Liver (tissue), 9 donors: ENCODE data around the gene SLC24A3. TPM values are rescaled to one million over a fixed set of nuclear protein-coding genes. Genes with fewer than 3 reads are reported as not detected.
A peak's percentile ranks its signal among the peaks of the same experiment; 100 is the strongest.

Experiments used
- DNase-seq: peaks from one replicate; pipeline ENCODE4 v3.0.0-alpha.2; 2017; ENCODE audit warnings: low spot score
- H3K27ac ChIP-seq, 2 donors: one replicate each; pipeline ENCODE4 v1.7.0; 2013; ENCODE audit warnings: inconsistent platforms in 2 of 2, low read length in 2 of 2, control low read depth in 1 of 2, low read depth in 1 of 2, mild to moderate bottlenecking in 1 of 2
- H3K27me3 ChIP-seq, 4 donors: one replicate each; pipeline versions ENCODE4 v1.6.1 to v1.7.0; 2013; ENCODE audit warnings: low read length in 3 of 4, inconsistent platforms in 1 of 4, mild to moderate bottlenecking in 1 of 4, moderate library complexity in 1 of 4; ENCODE audit not compliant: control insufficient read depth in 4 of 4, insufficient read depth in 4 of 4
- H3K36me3 ChIP-seq, 4 donors: one replicate each; pipeline versions ENCODE4 v1.6.1 to v1.7.0; 2013; ENCODE audit warnings: low read length in 3 of 4, mild to moderate bottlenecking in 3 of 4, low read depth in 1 of 4, moderate library complexity in 1 of 4; ENCODE audit not compliant: control insufficient read depth in 4 of 4, insufficient read depth in 3 of 4
- H3K4me1 ChIP-seq, 4 donors: one replicate each; pipeline versions ENCODE4 v1.6.1 to v1.7.0; 2013; ENCODE audit warnings: low read length in 3 of 4, mild to moderate bottlenecking in 3 of 4, moderate library complexity in 1 of 4; ENCODE audit not compliant: control insufficient read depth in 4 of 4, insufficient read depth in 4 of 4
- H3K4me3 ChIP-seq, 3 donors: one replicate each; pipeline versions ENCODE4 v1.6.1 to v1.7.0; 2013; ENCODE audit warnings: low read length in 3 of 3, control low read depth in 1 of 3, low read depth in 1 of 3, mild to moderate bottlenecking in 1 of 3
- H3K9ac ChIP-seq, 2 donors: one replicate each; pipeline ENCODE4 v1.7.0; 2013; ENCODE audit warnings: low read length in 2 of 2, mild to moderate bottlenecking in 2 of 2, moderate library complexity in 2 of 2, control low read depth in 1 of 2, low read depth in 1 of 2
- H3K9me3 ChIP-seq, 4 donors: one replicate each; pipeline versions ENCODE4 v1.6.1 to v1.7.0; 2013; ENCODE audit warnings: low read length in 3 of 4; ENCODE audit not compliant: control insufficient read depth in 4 of 4
- ATF3 ChIP-seq: IDR thresholded peaks from 2 replicates; pipeline ENCODE4 v1.6.1; 2016; ENCODE audit warnings: antibody characterized with exemption
- CTCF ChIP-seq: fragments of 150-350 bp; IDR thresholded peaks from 2 replicates; pipeline ENCODE4 v1.5.1; 2017; ENCODE audit warnings: improper control_type of control experiment, low read depth, low read length; ENCODE audit not compliant: missing input control
- EGR1 ChIP-seq, 2 donors: IDR thresholded peaks; 2 replicates each; pipeline ENCODE4 v1.6.1; 2016 to 2018; ENCODE audit warnings: antibody characterized with exemption in 2 of 2, low read depth in 2 of 2
- FOXA1 ChIP-seq: IDR thresholded peaks from 2 replicates; pipeline ENCODE4 v1.6.1; 2016; ENCODE audit warnings: antibody characterized with exemption
- FOXA2 ChIP-seq: IDR thresholded peaks from 2 replicates; pipeline ENCODE4 v1.6.1; 2016; ENCODE audit warnings: antibody characterized with exemption
- GABPA ChIP-seq, 2 donors: IDR thresholded peaks in 1 of 2; conservative IDR thresholded peaks in 1 of 2; 2 replicates each; pipeline ENCODE4 v1.6.1; 2016; ENCODE audit warnings: antibody characterized with exemption in 2 of 2, mild to moderate bottlenecking in 1 of 2, moderate library complexity in 1 of 2
- HNF4A ChIP-seq, 2 donors: conservative IDR thresholded peaks; 2 replicates each; pipeline ENCODE4 v1.6.1; 2016; ENCODE audit warnings: antibody characterized with exemption in 2 of 2, mild to moderate bottlenecking in 2 of 2
- HNF4G ChIP-seq: IDR thresholded peaks from 2 replicates; pipeline ENCODE4 v1.6.1; 2016; ENCODE audit warnings: antibody characterized with exemption
- JUND ChIP-seq, 2 donors: IDR thresholded peaks; 2 replicates each; pipeline ENCODE4 v1.6.1; 2016; ENCODE audit warnings: antibody characterized with exemption in 2 of 2
- NR2F2 ChIP-seq: IDR thresholded peaks from 2 replicates; pipeline ENCODE4 v1.6.1; 2016; ENCODE audit warnings: antibody characterized with exemption
- RAD21 ChIP-seq, 2 donors: IDR thresholded peaks; 2 replicates each; pipeline ENCODE4 v1.6.1; 2016; ENCODE audit warnings: antibody characterized with exemption in 2 of 2, mild to moderate bottlenecking in 2 of 2
- REST ChIP-seq: IDR thresholded peaks from 2 replicates; pipeline ENCODE4 v1.6.1; 2016; ENCODE audit warnings: antibody characterized with exemption, mild to moderate bottlenecking
- RXRA ChIP-seq, 2 donors: IDR thresholded peaks; 2 replicates each; pipeline ENCODE4 v1.6.1; 2017 to 2018; ENCODE audit warnings: antibody characterized with exemption in 2 of 2, mild to moderate bottlenecking in 1 of 2
- SP1 ChIP-seq: IDR thresholded peaks from 2 replicates; pipeline ENCODE4 v1.6.1; 2018; ENCODE audit warnings: antibody characterized with exemption, mild to moderate bottlenecking
- TAF1 ChIP-seq: conservative IDR thresholded peaks from 2 replicates; pipeline ENCODE4 v1.6.1; 2016; ENCODE audit warnings: antibody characterized with exemption, mild to moderate bottlenecking
- YY1 ChIP-seq: IDR thresholded peaks from 2 replicates; pipeline ENCODE4 v1.6.1; 2016; ENCODE audit warnings: antibody characterized with exemption, mild to moderate bottlenecking
- ZBTB33 ChIP-seq: IDR thresholded peaks from 2 replicates; pipeline ENCODE4 v1.6.1; 2016; ENCODE audit warnings: antibody characterized with exemption
- WGBS: extraction: QIAGEN DNeasy Blood & Tissue Kit; methylation state at CpG from one replicate; pipeline ENCODE4 v1.1.7; 2013; 5-methylcytosine and 5-hydroxymethylcytosine counted together
- polyA plus RNA-seq, 2 donors: library from polyadenylated mRNA; stranded (reverse) in 1 of 2; unstranded in 1 of 2; fragments of 200-250 nt in 1 of 2; fragments of >200 nt in 1 of 2; fragmentation: Nextera tagmentation in 1 of 2; extraction: Ambion mirVana in 1 of 2; gene quantifications; one replicate each; pipeline versions ENCODE4 v1.2.1 to v1.2.3, GENCODE V29; 2013 to 2015
- total RNA-seq, 2 donors: library from RNA; depleted of rRNA; stranded (reverse); fragments of >200 nt; gene quantifications; one replicate each; pipeline ENCODE4 v1.2.3, GENCODE V29; 2014
- TF ChIP-seq, protein P1 (sequence below): IDR thresholded peaks from 2 replicates; pipeline ENCODE4 v1.6.1; 2016; ENCODE audit warnings: antibody characterized with exemption
- donor health status: healthy.
- donor health status: healthy.
- donor health status: healthy.
- donor health status: healthy.
- donor health status: healthy.

SLC24A3 gene
- total and polyA plus RNA-seq, 4 donors, result 0.28 to 1.8 (median 0.46) TPM

DNA sequence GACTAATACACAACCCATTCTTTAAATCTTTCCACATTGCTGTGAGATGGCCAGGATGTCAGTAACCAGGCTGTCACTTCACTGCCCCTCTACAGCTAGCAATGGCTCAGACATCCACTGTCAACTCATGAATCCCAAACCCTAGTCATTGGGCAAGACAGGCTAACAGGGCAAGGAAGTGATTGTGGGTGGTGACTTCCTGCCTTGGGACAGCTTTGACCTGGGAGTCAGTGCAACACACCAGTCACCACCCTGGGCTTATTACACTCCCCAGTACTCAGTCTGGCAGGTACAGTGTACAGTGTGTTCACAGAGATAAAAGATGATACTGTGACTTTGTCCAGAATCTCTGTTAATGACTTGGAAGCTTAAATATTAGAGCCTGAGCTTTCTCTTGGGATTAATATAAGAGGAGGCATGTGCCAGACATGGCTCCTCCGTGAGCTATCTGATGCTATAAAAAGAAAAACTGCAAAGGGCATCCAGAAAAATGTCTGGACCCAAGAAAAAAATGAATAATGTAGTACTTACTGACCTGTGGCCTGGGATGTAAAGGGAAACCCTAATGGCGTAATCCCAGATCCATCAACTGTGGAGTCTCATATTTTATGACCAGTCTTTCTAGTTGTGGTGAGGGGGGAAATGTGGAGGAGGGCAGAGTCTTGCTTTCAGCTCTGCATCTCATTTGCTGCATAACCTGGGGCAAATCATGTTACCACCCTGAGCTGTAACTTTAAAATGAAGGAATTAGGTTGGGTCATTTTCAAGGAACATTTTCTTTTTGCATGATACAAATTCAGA, 244.4 kb downstream of the SLC24A3 start:
- Histone ChIP-seq H3K4me1 (peaks cover 0 to 2% (median 0%) of the 10 kb centered on the region in 4 donors), H3K4me3 (no peak overlapping the region), H3K9me3 (no peaks in the 10 kb centered on the region), H3K36me3 (no peaks in the 10 kb centered on the region), H3K27me3 (no peaks in the 10 kb centered on the region), H3K27ac (no peak overlapping the region), H3K9ac (no peak overlapping the region)
- TF ChIP-seq ATF3, result no peak
- TF ChIP-seq FOXA2, result no peak
- TF ChIP-seq NR2F2, result peak; percentile 20
- no peak for TF ChIP-seq YY1
- TF ChIP-seq TAF1, result no peak
- TF ChIP-seq EGR1 (IDR thresholded peaks at IDR 0.05; ENCODE audit: low read depth in 2 of 2), result no peak
- no peak for TF ChIP-seq HNF4G
- TF ChIP-seq CTCF, result no peak
- no peak for TF ChIP-seq RAD21 (IDR thresholded peaks at IDR 0.05)
- WGBS, result 80% methylated on average over 2 of the region's 2 CpGs
- DNase-seq, result no peak

DNA sequence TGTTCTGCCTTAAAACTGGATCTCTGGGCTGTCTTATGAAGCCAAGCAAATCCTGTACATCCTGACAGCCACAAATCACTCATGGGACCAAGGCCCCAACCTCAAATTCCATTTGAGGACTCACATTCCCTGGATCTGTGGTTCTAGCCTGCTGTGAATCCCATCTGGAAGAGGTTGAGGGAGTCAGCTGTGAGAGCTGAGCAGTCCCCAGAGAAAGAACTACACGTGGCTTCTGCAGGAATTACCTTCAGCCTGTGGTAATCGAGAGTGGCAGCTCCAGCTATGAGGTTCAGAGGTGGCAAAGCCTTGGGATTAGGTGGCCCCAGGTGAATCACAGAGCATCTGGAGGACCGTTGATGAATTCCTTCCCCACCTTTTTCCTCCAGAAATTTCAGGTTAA, 245.2 kb downstream of the SLC24A3 start:
- Histone ChIP-seq H3K9ac (no peak overlapping the region), H3K4me1 (peaks cover 0 to 2% (median 0%) of the 10 kb centered on the region in 4 donors), H3K36me3 (no peaks in the 10 kb centered on the region), H3K4me3 (no peak overlapping the region), H3K27ac (no peak overlapping the region), H3K9me3 (no peaks in the 10 kb centered on the region), H3K27me3 (no peaks in the 10 kb centered on the region)
- WGBS, result 66% methylated on average over 3 of the region's 3 CpGs
- no peak for DNase-seq
- TF ChIP-seq EGR1 (IDR thresholded peaks at IDR 0.05; ENCODE audit: low read depth in 2 of 2) (no peak), ZBTB33 (no peak)

DNA sequence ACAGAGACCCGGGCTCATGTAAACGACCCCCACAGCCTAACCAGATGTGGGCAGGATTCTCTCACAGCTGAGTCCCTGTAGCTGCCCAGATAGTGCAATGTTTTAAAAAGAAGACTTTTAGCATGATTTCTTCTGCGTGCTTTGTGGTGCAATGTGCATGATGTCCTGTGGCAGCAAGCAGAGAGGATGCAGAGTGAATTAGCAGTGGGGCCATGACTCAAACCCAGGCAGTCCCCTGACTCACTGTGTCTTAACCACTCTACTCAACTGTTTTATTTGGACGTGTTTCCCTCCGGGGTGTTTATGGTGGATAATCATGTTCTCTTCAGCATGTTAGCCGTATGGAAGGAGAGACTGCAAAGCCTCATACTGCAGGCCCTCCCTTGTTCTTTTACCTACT, 247.9 kb downstream of the SLC24A3 start:
- no peaks in the 10 kb centered on the region for H3K9me3 ChIP-seq
- no peak for DNase-seq
- no peak overlapping the region for H3K4me3 ChIP-seq

More for the DNA sequence above, 247.9 kb downstream of the SLC24A3 start:
- Histone ChIP-seq H3K27ac (no peak overlapping the region), H3K27me3 (no peaks in the 10 kb centered on the region), H3K9ac (no peak overlapping the region), H3K4me1 (no peaks in the 10 kb centered on the region), H3K36me3 (no peaks in the 10 kb centered on the region)
- no peak for TF ChIP-seq GABPA (IDR thresholded peaks at IDR 0.05 in 1 of 2, conservative IDR thresholded peaks at IDR 0.05 in 1 of 2)
- TF ChIP-seq ATF3, result no peak
- TF ChIP-seq NR2F2, result no peak
- no peak for TF ChIP-seq JUND (IDR thresholded peaks at IDR 0.05)
- TF ChIP-seq HNF4G, result no peak
- TF ChIP-seq SP1, result no peak
- no peak for TF ChIP-seq EGR1 (IDR thresholded peaks at IDR 0.05; ENCODE audit: low read depth in 2 of 2)
- TF ChIP-seq HNF4A (conservative IDR thresholded peaks at IDR 0.05), result no peak
- TF ChIP-seq RAD21 (IDR thresholded peaks at IDR 0.05), result no peak
- no peak for TF ChIP-seq FOXA1
- TF ChIP-seq FOXA2, result no peak
- no peak for TF ChIP-seq REST
- TF ChIP-seq, protein P1, sequence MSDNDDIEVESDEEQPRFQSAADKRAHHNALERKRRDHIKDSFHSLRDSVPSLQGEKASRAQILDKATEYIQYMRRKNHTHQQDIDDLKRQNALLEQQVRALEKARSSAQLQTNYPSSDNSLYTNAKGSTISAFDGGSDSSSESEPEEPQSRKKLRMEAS, result no peak
- no peak for TF ChIP-seq RXRA (IDR thresholded peaks at IDR 0.05)
- WGBS, result 82% methylated on average over 6 of the region's 6 CpGs
